ENCODE results near the gene CLK1.

The CLK1 gene

DNA sequence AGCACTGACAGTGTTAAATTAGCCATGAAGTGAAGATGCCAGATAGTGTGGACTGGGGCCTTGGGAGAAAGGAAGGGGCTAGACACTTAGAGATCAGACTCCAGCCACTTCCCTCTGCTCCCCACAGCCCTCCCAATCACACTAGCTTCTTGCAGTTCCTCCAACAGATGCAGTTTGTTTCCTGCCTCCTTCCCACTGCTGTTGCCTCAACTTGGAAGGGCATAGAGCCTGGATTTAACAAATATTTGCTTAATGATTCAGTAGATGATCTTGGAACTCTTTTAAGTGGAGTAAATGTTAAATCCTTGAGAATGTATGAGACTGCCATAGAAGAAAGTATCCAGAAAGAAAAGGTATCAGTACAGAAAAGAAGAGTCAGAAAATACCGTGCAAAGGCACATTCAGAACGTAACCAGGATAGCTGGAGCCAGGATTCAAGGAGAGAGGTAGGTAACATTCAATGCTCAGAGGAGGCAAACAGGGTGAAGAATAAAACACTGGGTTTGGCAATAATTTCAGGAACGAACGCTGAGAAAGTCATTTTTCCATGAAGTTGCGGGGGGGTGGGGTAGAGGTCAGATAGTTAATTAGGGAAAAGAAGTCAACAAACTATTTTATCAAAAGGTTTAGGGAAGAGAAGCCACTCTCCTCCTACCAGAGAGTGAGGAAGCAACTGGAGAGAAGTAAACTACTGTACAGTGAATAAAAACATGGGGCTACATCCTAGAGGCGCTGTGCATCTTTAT lies 54.0 kb downstream of the CLK1 start:
- no peak for DNase-seq

DNA sequence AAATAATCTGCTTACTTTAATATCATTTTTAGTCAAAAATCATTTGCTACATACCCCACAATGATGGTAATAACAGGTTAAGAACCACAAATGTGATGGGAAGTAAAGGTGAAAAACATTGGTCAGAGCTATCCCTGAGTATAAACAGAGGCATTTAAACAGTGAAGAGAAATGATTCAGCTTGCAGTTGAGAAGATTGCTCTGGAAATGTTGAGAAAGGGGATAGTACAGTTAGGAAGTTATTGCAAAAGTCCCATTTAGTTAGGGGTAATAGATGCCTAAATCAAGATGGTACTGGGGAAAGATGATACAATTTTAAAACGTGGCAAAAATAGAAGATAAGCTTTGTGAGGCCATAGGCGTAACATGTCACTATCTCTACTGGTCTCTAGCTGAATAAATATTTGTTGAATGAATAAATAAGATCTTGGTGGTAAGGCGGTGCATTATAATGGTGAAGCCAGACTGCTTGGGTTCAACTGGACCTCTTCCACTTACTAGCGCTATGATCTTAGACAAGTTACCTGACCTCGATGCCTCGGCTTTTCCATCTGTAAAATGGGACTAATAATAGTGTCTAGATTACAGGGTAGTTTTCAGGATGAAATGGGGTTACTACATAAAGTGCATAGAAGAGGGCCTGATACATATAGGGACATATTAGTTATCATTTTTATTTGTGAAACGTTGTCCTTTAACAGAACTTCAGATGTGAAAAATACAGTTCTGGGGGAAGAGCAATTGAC lies 54.8 kb downstream of the CLK1 start:
- DNase-seq: no peak
